HG03097 (cell line): ENCODE results near the gene CNIH3.

ENCODE experiments used
- ATAC-seq: cut with Tn5 transposase; IDR thresholded peaks from one replicate; pipeline ENCODE4 v1.9.1; 2021; ENCODE audit not compliant: unreplicated experiment, low FRiP score

Gene CNIH3

GRCh38 chr1:224640587-224640986, 24.5 kb downstream of the CNIH3 start:
- ATAC-seq: no peak

DNA sequence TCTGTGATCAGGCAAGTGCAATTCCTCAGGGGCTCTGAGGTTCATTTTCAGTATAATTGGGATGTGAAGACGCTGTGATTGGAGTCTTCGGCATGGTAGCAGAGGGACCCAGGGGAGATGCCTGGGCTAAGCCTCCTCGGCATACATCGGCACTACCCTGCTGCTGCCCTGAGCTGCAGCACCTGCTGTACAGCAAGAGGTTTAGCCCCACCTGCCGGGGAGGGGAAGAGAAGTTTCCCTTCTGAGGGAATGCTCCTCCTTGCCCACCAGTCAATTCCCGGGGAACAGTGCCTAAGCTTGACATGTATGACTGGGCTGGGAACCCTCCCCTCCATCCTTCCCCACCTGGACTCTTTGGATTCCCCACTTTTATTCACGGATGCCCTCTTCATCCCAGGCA, 24.9 kb downstream of the CNIH3 start:
- no peak for ATAC-seq

- no peak for ATAC-seq
Measured at GRCh38 chr1:224643653-224644052, 27.5 kb downstream of the CNIH3 start.

- ATAC-seq: peak; percentile 58
Measured at GRCh38 chr1:224644553-224645154, 28.5 kb downstream of the CNIH3 start.

DNA sequence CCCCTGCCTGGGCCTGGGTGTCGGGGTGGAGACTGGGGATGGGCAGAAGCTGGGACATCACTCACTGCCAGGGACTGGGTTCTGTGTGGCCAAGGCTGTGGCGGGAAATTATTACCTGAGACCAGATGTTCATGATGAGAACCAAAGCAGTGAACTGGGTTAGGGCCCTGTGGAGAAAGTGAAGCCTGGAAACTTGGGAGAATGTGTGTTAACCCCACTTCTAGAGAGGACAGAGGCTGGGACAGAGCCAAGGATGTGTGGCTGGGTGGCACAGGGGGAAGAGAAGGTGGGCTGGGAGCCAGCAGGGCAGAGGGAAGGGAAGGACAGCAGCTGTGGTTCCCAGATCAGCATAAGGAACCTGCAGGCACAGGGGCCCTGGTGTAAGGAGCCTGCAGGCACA, 31.3 kb downstream of the CNIH3 start:
- ATAC-seq: no peak

DNA sequence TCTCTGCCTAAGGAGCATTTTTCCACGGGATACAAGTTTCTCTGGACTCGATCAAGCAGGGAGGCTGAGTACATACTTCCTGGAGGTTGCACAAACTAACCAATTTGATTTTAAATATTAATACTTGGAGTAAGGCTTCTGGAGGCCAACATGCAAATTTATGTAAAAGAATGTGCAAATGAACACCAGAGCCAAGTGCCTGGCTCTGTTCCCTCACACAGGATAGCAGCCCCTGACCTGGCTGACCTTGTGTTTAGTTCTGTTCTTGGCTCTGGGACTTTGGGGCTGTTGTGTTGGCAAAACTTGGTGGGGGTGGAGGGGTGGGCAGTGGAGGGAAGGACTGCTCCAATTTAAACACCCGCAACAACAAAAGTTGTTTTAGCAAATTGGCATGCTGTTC, 34.2 kb downstream of the CNIH3 start:
- ATAC-seq: no peak

- ATAC-seq: no peak
Measured at GRCh38 chr1:224651188-224651587, 35.1 kb downstream of the CNIH3 start.

DNA sequence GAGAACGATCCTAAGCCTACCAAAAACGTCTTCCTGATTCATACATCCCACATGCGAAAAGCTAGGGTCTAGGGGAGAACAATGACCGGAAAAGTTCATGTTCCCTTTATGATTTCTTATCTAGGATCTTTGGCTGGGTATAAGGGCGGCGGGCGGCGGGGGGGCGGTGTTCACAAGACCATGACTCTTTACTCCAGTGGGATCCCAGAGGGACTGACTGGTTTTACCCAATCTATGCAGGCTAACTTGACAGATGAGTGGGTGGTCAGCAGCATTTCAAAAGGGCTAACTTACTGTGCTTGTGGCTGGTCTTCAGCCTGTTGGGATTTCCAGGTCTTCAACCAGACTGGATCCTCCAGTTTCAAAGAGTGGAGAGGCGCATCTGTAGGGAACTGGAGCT, 40.3 kb downstream of the CNIH3 start:
- ATAC-seq: no peak

DNA sequence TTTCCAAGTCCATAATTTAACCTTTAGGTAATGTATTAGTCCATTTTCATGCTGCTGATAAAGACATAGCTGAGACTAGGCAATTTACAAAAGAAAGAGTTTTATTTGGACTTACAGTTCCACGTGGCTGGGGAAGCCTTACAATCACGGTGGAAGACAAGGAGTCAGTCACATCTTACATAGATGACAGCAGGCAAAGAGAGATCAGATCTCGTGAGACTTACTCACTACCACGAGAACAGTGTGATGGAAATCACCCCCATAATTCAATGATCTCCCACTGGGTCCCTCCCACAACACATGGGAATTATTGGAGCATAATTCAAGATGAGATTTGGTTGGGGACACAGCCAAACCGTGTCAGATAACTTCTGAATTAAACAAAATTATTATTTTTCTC, 44.0 kb downstream of the CNIH3 start:
- no peak for ATAC-seq

- ATAC-seq: no peak
Measured at GRCh38 chr1:224662870-224663269, 46.8 kb downstream of the CNIH3 start.

- no peak for ATAC-seq
Measured at GRCh38 chr1:224665016-224665415, 48.9 kb downstream of the CNIH3 start.

DNA sequence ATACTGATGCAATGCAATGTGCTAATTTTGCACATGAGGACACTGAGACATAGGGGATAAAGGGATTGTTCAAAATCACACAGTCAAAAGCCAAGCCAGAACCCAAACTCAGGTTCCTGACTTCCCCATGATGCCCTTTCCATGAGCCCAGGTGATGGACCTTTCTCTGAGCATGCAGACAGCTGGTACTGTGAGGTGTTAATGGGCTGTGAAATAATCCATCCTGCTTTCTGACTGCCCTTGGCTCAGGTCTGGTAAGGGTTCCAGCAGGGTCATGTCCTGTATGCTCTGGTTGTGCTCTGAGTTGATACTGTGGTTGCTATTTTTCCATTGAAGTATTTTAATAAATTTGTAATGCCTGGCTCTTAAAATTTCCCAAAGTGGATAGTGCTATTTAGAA, 50.0 kb downstream of the CNIH3 start:
- ATAC-seq: no peak

GRCh38 chr1:224666913-224667312, 50.8 kb downstream of the CNIH3 start:
- no peak for ATAC-seq

- ATAC-seq: no peak
Measured at GRCh38 chr1:224668984-224669383, 52.9 kb downstream of the CNIH3 start.

DNA sequence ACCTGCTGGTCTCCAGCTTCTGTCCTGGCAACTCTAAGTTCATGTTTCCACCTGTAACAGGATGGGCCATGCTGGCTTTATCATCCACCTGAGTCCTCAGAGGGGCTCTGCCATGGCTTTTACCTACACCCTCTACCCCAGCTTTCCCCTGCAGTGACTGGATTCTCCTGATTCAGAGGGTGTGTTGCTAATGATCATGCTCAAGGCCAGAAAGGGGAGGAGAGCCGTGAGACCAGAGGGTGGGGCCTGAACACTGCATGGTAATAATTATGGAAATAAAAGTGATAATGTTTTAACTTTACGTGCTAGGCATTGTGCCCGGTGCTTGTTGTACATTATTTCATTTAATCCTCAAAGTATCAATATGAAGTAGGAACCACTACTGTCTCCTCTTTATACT, 53.3 kb downstream of the CNIH3 start:
- ATAC-seq: no peak

DNA sequence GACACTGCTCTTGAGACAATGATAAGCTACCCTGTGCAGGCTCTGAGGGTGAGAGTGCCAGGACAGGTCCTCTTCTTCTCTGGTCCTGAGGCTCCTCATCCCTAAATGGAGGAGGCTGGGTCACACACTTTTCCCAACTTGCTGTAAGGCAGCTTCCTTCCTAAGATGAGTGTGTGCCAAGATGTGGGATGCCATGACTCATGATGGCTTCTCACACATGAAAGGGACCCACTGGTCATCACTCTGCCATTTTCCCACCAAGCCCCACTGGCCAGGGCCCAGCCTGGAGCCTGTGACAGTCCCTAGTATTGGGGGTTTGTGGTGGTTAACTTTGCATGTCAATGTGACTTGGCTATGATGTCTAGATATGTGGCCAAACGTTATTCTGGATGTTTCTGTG, 54.4 kb downstream of the CNIH3 start:
- no peak for ATAC-seq

DNA sequence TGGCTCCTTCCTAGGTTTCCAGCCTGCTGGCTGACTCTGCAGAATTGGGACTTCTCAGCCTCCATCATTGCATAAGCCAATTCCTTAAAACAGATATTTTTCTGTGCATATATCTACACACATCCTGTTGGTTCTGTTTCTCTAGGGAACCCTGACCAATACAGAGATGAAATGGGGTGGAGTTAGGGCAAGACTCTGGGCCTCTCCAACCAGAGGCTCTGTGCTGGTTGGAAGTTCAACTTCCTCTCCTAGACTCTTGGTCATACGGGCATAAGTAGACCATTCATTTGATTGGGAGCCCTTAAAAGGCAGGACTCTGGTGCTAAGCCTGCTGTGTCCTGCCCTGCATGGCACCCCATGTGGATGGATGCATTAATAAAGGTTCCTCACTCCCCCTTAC, 55.0 kb downstream of the CNIH3 start:
- ATAC-seq: no peak

DNA sequence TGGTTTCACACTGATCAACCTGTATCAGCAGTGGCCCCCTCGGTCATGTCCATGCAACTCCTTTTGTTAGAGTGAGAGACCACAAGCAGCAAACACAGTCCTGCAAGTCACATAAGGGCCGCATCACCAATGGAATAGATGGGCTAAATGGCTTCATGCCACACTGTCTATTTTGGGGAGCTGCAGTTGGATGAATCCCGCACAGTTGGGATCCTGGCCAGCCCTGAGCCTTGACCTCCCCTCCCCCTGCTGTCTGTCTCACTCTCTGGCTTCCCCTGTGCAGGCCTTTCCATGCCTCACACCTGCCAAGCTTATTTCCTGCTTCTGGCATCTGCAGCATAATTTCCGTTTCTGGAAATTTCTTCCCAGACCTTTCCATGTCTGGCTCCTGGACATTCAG, 57.0 kb downstream of the CNIH3 start:
- no peak for ATAC-seq

DNA sequence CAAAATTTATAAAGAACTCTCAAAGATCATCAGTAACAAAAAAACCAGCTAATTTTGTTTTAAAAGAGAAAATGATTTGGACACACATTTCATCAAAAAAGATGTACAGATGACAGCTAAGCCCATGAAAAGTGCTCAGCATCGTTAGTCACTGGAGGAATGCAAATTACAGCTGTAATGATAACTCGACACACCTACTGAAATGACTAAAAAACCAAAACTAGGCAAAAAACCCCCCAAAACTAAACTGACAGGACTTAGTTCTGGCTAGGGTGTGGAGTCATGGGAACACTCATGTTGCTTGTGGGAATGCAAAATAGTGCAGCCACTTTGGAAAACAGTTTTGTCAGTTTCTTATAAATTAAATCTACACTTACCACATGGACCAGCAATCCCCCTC, 59.5 kb downstream of the CNIH3 start:
- ATAC-seq: no peak

GRCh38 chr1:224676551-224676950, 60.4 kb downstream of the CNIH3 start:
- no peak for ATAC-seq

DNA sequence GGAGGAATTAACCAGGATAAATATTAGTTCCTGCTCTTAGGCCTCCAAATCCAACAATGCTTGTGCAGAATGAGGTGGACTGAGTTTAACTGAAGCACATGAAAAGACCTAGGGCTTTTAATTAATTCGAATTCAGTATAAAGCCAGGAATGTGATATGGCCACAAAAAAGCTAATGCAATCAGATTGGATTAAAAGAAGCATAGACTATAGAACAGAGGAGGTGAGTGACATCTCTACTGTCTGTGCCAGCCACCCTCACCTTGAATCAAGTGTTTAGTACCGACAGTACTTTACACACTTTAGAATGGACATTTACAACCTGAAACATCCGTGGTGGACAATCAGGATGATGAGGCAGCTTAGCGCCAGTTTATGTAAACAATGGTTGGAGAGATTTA, 62.1 kb downstream of the CNIH3 start:
- ATAC-seq: no peak

DNA sequence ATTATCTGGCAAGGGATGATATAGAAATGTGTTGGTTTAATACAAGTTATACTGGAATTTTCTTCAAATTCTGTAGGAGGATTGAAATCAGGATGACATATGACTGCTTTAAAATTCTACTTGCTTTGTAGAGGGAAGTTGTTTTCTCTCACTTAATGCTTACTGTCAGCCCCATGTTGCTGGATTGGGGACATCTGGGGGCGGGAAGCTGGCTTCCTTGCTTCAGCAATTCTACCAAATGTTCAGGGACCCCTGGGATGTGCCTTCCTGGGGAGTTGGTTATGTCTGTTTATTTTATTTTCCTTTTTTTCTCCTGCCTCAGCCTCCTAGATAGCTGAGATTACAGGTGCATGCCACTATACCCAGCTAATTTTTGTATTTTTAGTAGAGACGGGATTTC, 63.5 kb downstream of the CNIH3 start:
- ATAC-seq: no peak

- no peak for ATAC-seq
Measured at GRCh38 chr1:224681816-224682215, 65.7 kb downstream of the CNIH3 start.
